COLO829 (cell line): ENCODE measurements around the gene KCNIP3.
A peak's percentile ranks its signal among the peaks of the same experiment; 100 is the strongest.

Source experiments
- DNase-seq: peaks from one replicate; pipeline ENCODE4 v3.0.0; 2012; ENCODE audit warnings: low spot score

KCNIP3 gene

GRCh38 chr2:95274291-95275150 is 22.6 kb upstream of the KCNIP3 start, which contains the start of gene PROM2:
PROM2 (plus strand) TSS chr2:95274449; CDS start chr2:95274586, 137 bp downstream.
- no peak for DNase-seq

- DNase-seq = no peak
Measured at GRCh38 chr2:95275151-95275515, 22.0 kb upstream of the KCNIP3 start.

GRCh38 chr2:95275601-95276243 is 21.4 kb upstream of the KCNIP3 start:
- no peak for DNase-seq

GRCh38 chr2:95276244-95276887 is 20.8 kb upstream of the KCNIP3 start:
- DNase-seq = no peak

GRCh38 chr2:95276888-95277245 is 20.3 kb upstream of the KCNIP3 start:
- no peak for DNase-seq

- DNase-seq = no peak
Measured at GRCh38 chr2:95277246-95277906, 19.8 kb upstream of the KCNIP3 start.

- no peak for DNase-seq
Measured at GRCh38 chr2:95278051-95278471, 19.1 kb upstream of the KCNIP3 start.

GRCh38 chr2:95278637-95279225 is 18.4 kb upstream of the KCNIP3 start:
- no peak for DNase-seq

GRCh38 chr2:95279435-95280035 is 17.6 kb upstream of the KCNIP3 start:
- no peak for DNase-seq

GRCh38 chr2:95281071-95281470 is 16.1 kb upstream of the KCNIP3 start:
- DNase-seq = no peak

- no peak for DNase-seq
Measured at GRCh38 chr2:95281786-95282185, 15.4 kb upstream of the KCNIP3 start.

- no peak for DNase-seq
Measured at GRCh38 chr2:95282458-95282857, 14.7 kb upstream of the KCNIP3 start.

GRCh38 chr2:95283562-95283961 is 13.6 kb upstream of the KCNIP3 start:
- no peak for DNase-seq

- DNase-seq = no peak
Measured at GRCh38 chr2:95284886-95285541, 12.1 kb upstream of the KCNIP3 start.

GRCh38 chr2:95285542-95285932 is 11.6 kb upstream of the KCNIP3 start:
- DNase-seq = no peak

GRCh38 chr2:95287336-95287735 is 9.8 kb upstream of the KCNIP3 start:
- DNase-seq = no peak

GRCh38 chr2:95287806-95288205 is 9.3 kb upstream of the KCNIP3 start:
- no peak for DNase-seq

- no peak for DNase-seq
Measured at GRCh38 chr2:95289253-95289652, 7.9 kb upstream of the KCNIP3 start.

- DNase-seq = no peak
Measured at GRCh38 chr2:95291222-95291621, 5.9 kb upstream of the KCNIP3 start.

- DNase-seq = peak; percentile 24
Measured at GRCh38 chr2:95292623-95293260, 4.4 kb upstream of the KCNIP3 start.
